ENCODE data around the gene EPHA8. TPM values are rescaled to one million over a fixed set of nuclear protein-coding genes. Genes with fewer than 3 reads are reported as not detected.

EPHA8 gene
- total and polyA plus RNA-seq, 9 of the 15 experiments (the other 6 are each of a cell fraction or from before 2014, with no cell fraction given): not detected

DNA sequence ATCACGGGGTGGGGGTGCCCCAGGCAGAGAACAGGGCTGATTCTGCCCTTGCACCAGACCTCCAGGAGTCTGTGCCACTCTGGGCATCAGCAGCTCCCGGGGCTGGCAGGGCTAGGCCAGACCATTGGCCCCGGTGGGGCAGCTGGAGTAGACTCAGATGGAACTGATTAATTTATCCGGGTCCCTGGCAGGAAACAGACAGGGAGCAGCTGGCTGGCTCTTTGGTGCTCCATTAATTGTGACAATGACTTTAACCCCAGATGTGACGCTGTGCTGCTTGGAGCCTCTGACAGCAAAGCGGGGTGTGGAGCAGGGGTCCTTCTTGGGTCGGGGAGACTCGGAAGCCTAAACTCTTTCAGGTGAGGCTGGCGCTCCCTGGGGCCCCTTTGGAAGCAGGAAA, 9.5 kb downstream of the EPHA8 start:
- intact Hi-C loops (cut with micrococcal nuclease) (no loop called here), in situ Hi-C loops (cut with MboI) (no loop called here)
- no peak overlapping the region for H3K4me2 ChIP-seq (ENCODE audit: insufficient read depth, low read length)
- peaks cover 3% of the 10 kb centered on the region; the same call in 1 of the 2 replicates for H3K9me3 ChIP-seq (replicated peaks; ENCODE audit: control insufficient read depth, insufficient read depth, low read depth, low read length)
- no peaks in the 10 kb centered on the region for H3K36me3 ChIP-seq (ENCODE audit: control insufficient read depth, insufficient read depth, low read length)
- ChIA-PET POLR2A (no interaction called here), CTCF (ENCODE audit: low intra/inter-chr PET ratio) (no interaction called here)
- peaks cover 14 to 79% of the 10 kb centered on the region in 2 experiments; a peak in 4 of 5 replicates for H3K27me3 ChIP-seq (ENCODE audit: control insufficient read depth in 2 of 2, insufficient read depth in 2 of 2, low read length in 2 of 2)
- no peak for ATAC-seq
- H2AFZ ChIP-seq (ENCODE audit: low read depth, low read length): no peak overlapping the region
- under 1% methylated on average over 9 of the region's 9 CpGs for WGBS (ENCODE audit: insufficient coverage, low coverage, missing lambda C conversion rate)
- no peak overlapping the region for H3K27ac ChIP-seq (ENCODE audit: extremely low read depth, low read depth, low read length)
- no peaks in the 10 kb centered on the region for H3K79me2 ChIP-seq (ENCODE audit: control insufficient read depth, insufficient read depth, low read length)
- no peak overlapping the region for H3K9ac ChIP-seq (ENCODE audit: insufficient read depth in 1 of 2, low read depth in 2 of 2, low read length in 2 of 2)
- no TSS peak for BruUV-seq (replicated peaks)
- no peak overlapping the region for H3K4me3 ChIP-seq
- no peaks in the 10 kb centered on the region for H3K9me1 ChIP-seq (ENCODE audit: control insufficient read depth, insufficient read depth, low read length)
- DNase-seq (ENCODE audit: extremely low read depth in 1 of 4, low spot score in 3 of 4): no peak
- peaks cover 0 to 5% of the 10 kb centered on the region in 2 experiments; a peak in 1 of 5 replicates for H3K4me1 ChIP-seq (replicated peaks in 1 of 2; ENCODE audit: control insufficient read depth in 2 of 2, insufficient read depth in 2 of 2, low read length in 2 of 2)
- peaks cover 8% of the 10 kb centered on the region; the same call in 1 of the 2 replicates for H4K20me1 ChIP-seq (replicated peaks; ENCODE audit: control insufficient read depth, insufficient read depth, low read length)
- no peak for TF ChIP-seq SMARCE1 (IDR thresholded peaks at IDR 0.05)
- TF ChIP-seq ZNF253 (CRISPR knock-in tag; conservative IDR thresholded peaks at IDR 0.05): no peak
- no peak for TF ChIP-seq TAF15 (IDR thresholded peaks at IDR 0.05; ENCODE audit: low read depth, low read length)
- TF ChIP-seq FOS (IDR thresholded peaks at IDR 0.05; ENCODE audit: extremely low read depth, insufficient read length): no peak
- TF ChIP-seq ARNT (IDR thresholded peaks at IDR 0.05): no peak
- TF ChIP-seq, protein P1, sequence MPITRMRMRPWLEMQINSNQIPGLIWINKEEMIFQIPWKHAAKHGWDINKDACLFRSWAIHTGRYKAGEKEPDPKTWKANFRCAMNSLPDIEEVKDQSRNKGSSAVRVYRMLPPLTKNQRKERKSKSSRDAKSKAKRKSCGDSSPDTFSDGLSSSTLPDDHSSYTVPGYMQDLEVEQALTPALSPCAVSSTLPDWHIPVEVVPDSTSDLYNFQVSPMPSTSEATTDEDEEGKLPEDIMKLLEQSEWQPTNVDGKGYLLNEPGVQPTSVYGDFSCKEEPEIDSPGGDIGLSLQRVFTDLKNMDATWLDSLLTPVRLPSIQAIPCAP (CRISPR knock-in tag; IDR thresholded peaks at IDR 0.05; ENCODE audit: borderline replicate concordance): no peak
- TF ChIP-seq, protein P2, sequence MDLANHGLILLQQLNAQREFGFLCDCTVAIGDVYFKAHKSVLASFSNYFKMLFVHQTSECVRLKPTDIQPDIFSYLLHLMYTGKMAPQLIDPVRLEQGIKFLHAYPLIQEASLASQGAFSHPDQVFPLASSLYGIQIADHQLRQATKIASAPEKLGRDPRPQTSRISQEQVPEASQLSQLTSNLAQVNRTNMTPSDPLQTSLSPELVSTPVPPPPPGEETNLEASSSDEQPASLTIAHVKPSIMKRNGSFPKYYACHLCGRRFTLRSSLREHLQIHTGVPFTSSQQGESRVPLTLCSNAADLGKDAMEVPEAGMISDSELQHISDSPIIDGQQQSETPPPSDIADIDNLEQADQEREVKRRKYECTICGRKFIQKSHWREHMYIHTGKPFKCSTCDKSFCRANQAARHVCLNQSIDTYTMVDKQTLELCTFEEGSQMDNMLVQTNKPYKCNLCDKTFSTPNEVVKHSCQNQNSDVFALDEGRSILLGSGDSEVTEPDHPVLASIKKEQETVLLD (IDR thresholded peaks at IDR 0.05): no peak
- no peak for TF ChIP-seq NR3C1 (CRISPR knock-in tag; IDR thresholded peaks at IDR 0.05)
- TF ChIP-seq, protein P3, sequence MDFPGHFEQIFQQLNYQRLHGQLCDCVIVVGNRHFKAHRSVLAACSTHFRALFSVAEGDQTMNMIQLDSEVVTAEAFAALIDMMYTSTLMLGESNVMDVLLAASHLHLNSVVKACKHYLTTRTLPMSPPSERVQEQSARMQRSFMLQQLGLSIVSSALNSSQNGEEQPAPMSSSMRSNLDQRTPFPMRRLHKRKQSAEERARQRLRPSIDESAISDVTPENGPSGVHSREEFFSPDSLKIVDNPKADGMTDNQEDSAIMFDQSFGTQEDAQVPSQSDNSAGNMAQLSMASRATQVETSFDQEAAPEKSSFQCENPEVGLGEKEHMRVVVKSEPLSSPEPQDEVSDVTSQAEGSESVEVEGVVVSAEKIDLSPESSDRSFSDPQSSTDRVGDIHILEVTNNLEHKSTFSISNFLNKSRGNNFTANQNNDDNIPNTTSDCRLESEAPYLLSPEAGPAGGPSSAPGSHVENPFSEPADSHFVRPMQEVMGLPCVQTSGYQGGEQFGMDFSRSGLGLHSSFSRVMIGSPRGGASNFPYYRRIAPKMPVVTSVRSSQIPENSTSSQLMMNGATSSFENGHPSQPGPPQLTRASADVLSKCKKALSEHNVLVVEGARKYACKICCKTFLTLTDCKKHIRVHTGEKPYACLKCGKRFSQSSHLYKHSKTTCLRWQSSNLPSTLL (IDR thresholded peaks at IDR 0.05): no peak
- no peak for TF ChIP-seq ZKSCAN1 (IDR thresholded peaks at IDR 0.05; ENCODE audit: low read depth, low read length)
- TF ChIP-seq ZNF589 (CRISPR knock-in tag; IDR thresholded peaks at IDR 0.05; ENCODE audit: low read depth): no peak
- no peak for TF ChIP-seq ZNF584 (CRISPR knock-in tag; IDR thresholded peaks at IDR 0.05; ENCODE audit: low read depth)
- no peak for TF ChIP-seq ZNF668 (CRISPR knock-in tag; IDR thresholded peaks at IDR 0.05)
- no peak for TF ChIP-seq TCFL5 (CRISPR knock-in tag; conservative IDR thresholded peaks at IDR 0.05)
- TF ChIP-seq L3MBTL2 (IDR thresholded peaks at IDR 0.05): no peak
- TF ChIP-seq, protein P4, sequence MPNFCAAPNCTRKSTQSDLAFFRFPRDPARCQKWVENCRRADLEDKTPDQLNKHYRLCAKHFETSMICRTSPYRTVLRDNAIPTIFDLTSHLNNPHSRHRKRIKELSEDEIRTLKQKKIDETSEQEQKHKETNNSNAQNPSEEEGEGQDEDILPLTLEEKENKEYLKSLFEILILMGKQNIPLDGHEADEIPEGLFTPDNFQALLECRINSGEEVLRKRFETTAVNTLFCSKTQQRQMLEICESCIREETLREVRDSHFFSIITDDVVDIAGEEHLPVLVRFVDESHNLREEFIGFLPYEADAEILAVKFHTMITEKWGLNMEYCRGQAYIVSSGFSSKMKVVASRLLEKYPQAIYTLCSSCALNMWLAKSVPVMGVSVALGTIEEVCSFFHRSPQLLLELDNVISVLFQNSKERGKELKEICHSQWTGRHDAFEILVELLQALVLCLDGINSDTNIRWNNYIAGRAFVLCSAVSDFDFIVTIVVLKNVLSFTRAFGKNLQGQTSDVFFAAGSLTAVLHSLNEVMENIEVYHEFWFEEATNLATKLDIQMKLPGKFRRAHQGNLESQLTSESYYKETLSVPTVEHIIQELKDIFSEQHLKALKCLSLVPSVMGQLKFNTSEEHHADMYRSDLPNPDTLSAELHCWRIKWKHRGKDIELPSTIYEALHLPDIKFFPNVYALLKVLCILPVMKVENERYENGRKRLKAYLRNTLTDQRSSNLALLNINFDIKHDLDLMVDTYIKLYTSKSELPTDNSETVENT (CRISPR knock-in tag; IDR thresholded peaks at IDR 0.05): no peak
- TF ChIP-seq ZC3H8 (IDR thresholded peaks at IDR 0.05): no peak
- FAIRE-seq: no peak

All from K562 (cell line).